Measurements from ENCODE around the gene UBAC2. TPM values are rescaled to one million over a fixed set of nuclear protein-coding genes. Genes with fewer than 3 reads are reported as not detected.

The UBAC2 gene
- total RNA-seq, 1 donor from 2014 or later: 32.7 TPM

DNA sequence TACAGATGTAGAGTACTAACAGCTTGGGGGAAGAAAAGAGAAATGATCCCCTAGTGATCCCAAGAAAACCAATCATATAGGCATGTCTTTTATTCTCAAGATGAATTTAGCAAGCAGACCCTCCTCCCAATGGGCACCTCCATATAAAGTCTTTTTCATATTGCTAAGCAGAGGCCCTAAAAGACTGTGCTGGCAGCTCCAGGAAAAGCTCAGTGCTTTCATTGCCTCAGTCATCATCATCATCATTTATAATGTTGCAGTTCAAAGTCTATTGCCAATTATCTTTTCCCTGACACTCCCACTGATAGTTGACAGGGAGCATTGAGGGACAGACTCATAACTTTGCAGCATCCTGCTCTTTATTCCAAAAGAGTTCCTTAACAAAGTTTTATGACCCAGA, 93.5 kb downstream of the UBAC2 start:
- DNase-seq (ENCODE audit: low spot score): no peak

DNA sequence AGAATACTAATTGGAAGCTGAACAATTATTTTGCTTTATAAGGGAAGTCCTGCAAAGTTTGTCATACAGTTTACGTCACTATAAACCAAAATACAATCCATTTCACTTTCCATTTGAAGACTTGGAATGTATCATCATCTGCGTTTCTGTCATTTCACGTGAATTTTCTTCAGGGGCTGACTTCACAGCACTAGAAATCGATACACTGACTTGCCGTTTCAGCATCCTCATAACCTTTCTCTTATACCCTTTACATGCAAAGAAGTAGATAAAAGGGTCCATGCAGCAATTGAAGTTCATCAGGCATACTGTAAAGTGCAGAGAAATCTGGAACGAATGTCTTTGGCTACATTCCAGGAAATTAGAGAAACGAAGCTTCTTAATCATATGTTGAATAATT, 94.3 kb downstream of the UBAC2 start:
- no peak for DNase-seq (ENCODE audit: low spot score)

DNA sequence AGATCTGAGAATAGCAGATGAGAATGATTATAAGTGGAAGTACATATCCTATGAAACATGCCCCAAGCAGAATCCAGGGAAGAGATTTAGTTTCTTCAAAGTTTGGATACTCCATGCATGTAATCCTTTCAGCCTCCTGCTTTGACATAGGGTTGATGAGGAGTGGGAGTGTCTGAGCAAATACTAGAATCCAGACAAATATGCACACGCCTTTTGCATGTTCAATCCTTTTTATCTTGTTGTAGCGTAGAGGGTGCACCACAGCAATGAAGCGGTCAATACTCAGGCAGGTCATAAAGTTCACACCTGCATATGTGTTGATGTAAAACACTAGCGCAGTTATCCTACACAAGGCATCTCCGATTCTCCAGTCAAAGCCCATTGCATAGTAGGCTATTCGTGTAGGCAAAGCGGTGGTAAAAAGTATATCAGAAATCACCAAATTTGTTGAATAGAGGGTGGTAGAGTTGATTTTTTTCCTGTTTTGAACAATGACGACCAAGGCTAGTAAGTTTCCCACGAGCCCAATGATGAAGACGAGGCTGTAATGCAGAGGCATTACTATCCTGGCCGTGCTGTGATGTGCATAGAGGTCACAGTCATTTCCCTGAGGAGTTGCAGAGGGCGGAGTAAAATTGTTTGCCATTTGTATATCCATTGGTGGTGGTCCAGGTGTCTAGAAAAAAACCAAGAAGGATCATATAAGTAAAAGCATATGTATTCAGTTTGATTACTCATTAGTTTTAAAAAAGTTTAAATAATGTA, 95.0 kb downstream of the UBAC2 start:
- no peak for DNase-seq (ENCODE audit: low spot score)

- no peak for DNase-seq (ENCODE audit: low spot score)
Observed at GRCh38 chr13:99296398-99296797, 95.7 kb downstream of the UBAC2 start.

GRCh38 chr13:99297331-99297730, 96.7 kb downstream of the UBAC2 start:
- no peak for DNase-seq (ENCODE audit: low spot score)

- DNase-seq (ENCODE audit: low spot score): no peak
Observed at GRCh38 chr13:99298056-99298455, 97.4 kb downstream of the UBAC2 start.

GRCh38 chr13:99299256-99299919, 98.7 kb downstream of the UBAC2 start:
- no peak for DNase-seq (ENCODE audit: low spot score)

- no peak for DNase-seq (ENCODE audit: low spot score)
Observed at GRCh38 chr13:99299920-99300341, 99.3 kb downstream of the UBAC2 start.

DNA sequence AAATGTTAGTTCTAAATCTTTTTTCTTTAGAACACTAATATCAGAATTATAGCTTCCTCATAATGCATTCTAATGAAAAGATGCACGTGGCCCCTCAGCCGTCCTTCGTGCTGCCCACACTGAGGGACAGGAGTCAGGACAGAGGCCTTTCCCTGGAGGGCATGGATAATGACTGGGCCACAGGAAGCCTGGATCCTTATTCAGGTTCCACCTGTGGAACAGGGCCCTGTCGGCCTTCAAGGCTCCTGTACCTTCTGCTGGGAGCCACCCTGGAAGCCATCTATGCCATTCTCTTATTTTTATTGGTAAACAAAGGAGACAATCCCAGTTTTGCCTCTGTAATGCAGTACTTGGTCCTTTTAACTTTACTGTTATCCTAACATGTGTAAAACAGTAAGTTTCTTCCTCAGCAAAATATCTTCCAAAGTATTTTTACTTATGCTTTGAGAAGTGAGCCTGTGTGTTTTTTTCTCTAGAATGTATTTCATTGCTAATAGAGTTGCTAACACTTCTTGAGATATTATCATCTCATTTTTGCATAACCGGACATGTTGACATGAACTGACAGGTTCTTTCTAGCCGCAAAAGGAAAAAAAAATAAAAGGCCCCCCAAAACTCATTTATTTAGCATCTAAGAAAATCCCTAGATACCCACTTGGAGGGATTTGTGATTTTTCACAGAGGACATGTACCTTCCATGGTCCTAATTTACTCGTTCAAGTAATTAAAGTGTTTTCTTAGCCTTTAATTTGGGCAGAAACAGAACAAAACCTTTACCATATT, 100.6 kb downstream of the UBAC2 start:
- no peak for DNase-seq (ENCODE audit: low spot score)

GRCh38 chr13:99301913-99302636, 101.4 kb downstream of the UBAC2 start:
- DNase-seq (ENCODE audit: low spot score): no peak

GRCh38 chr13:99302637-99303505, 102.2 kb downstream of the UBAC2 start:
- no peak for DNase-seq (ENCODE audit: low spot score)

DNA sequence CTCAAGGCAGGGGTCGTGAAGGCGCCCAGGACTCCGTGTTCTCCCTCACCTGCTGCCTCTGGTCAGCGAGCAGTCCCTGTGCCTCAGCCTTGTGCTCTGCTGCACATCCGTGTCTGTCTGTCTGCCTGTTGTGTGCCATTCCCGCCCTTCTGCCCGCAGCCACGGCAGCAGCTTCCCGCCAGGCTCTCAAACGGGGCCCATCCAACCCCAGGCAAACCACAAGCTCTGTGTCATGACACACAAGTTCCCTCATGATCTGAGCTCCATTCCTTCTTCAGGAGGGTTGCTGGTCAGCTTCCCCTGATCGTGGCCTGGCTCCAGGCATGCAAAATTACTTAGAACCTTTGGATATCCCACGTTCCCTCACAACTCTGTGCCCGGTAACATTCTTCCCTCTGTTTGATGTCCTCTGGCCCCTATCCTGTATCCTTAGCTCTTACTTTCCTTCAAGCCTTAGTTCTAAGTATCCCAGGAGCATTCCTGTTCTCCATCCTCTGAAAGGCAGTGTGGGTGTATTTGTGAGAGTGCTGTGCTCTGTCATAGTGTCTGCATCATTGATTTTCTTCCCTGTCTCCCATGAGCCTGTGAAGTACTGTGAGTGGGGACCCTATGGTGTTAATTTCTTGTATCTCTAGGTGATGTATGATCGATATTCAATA, 103.3 kb downstream of the UBAC2 start:
- no peak for DNase-seq (ENCODE audit: low spot score)

- no peak for DNase-seq (ENCODE audit: low spot score)
Observed at GRCh38 chr13:99304541-99304940, 103.9 kb downstream of the UBAC2 start.

GRCh38 chr13:99305158-99305557, 104.5 kb downstream of the UBAC2 start:
- DNase-seq (ENCODE audit: low spot score): no peak

GRCh38 chr13:99305566-99305965, 104.9 kb downstream of the UBAC2 start:
- DNase-seq (ENCODE audit: low spot score): no peak

DNA sequence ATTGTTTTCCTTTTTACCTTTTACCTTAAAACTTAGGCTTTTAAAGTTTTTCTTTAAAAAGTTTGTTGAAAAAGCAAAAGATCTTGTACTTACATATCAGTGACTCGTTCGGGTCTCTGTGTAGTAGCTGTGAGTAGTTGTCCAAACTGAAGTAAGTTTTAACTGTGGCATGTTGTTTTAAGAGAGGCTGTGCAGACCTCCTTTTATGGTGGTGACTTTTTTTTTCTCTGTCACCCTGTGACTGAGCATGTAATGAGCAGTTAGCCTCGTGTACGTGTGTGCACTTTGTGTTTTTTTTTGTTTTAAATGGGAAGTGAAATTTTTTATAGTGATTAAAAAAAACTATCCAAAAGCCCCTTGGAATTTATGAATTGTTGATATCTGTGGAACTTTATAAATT, 106.6 kb downstream of the UBAC2 start, which contains the start of gene GPR183:
TSS of gene GPR183 (minus strand) at position 153 of the 400 bp plus-strand sequence. CDS start 11,254 bp downstream, outside the sequence.
- peak; percentile 52 for DNase-seq (ENCODE audit: low spot score)

DNA sequence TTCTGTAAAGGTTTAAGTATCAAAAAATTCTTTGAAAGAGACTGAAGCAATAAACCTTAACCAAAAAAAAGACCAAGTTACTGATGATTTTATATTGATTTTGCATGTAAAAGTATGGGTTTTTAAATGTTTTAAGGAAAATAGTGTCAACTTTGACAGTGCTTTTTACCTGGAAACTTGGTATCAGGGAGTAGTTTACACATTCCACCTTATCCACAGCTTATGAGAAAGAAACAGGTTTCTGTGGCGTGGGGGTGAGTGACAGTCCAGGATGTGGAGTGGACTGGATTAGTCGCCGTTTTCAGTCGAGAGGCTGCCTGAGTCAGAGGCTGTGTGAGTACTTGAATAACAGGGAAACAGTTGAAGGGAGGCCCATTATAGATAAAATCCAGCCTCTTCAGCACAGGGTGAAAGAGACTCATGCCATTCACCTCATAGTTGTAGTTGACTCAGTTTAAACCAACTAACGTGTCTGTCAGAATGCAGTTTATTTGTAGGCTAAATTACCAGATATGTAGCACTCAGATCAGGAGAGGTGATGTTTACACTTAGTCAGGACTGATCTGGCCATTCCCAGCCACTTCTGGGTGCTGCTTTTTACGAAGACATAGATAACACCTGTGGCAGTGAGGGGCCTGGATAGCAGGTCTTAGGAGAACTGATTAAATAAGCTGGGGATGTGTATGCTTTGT, 107.1 kb downstream of the UBAC2 start:
- DNase-seq (ENCODE audit: low spot score): no peak

DNA sequence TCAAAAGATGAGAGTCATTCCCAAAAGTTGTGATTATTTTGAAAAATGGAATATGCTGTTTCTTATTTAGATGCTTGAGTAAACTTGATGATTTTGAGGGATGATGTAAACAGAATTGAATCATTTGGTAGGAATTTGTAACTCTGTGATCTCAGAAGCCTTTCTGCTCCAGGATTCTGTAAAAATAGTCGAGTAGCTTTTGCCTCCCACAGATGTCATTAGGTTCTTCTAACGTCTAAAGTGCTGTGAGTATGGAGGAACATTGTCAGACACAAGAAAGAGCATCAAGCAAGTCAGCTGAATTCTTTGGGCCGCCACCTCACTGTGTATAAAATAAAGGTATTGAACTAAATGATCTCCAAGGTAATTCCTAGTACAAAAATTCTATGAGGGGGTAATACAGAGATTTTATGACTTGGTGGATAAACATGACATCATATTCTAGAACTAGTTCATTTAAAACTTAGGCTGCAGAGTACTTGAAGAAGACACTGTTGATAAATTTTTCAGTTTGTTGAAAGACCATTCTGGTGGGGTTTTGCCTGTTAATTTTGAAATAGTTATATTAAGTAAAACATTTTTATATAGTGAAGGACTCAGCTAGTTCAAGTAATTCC, 107.9 kb downstream of the UBAC2 start:
- no peak for DNase-seq (ENCODE audit: low spot score)
